GM19099 (cell line): ENCODE results near the gene RBM10.

Experiments
- POLR2A ChIP-seq: IDR thresholded peaks from 3 replicates; pipeline ENCODE4 v1.6.1; 2011; ENCODE audit warnings: low read depth; ENCODE audit not compliant: insufficient read length; ENCODE audit errors: extremely low read depth

RBM10 gene

GRCh38 chrX:47146936-47147859, 2.2 kb downstream of the RBM10 start:
- TF ChIP-seq POLR2A, result no peak

DNA sequence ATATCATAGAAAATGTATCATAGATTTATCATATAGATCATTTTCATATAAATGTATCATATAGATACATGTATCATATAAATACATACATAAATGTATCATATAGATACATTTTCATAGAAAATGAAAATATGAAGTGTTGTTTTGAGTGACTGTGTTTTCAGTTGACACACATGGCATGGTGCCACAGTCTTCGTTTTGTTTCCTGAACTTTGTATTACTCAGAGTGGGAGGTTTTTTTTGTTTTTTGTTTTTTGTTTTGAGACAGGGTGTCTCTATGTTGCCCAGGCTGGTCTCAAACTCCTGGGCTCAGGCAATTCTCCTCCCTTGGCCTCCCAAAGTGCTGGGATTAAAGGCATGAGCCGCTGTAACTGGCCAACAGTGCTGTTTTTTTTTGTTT, 3.9 kb downstream of the RBM10 start:
- no peak for TF ChIP-seq POLR2A

GRCh38 chrX:47151435-47151834, 6.4 kb downstream of the RBM10 start:
- no peak for TF ChIP-seq POLR2A

- TF ChIP-seq POLR2A, result no peak
Observed at GRCh38 chrX:47156611-47157520, 11.8 kb downstream of the RBM10 start.

- TF ChIP-seq POLR2A, result no peak
Observed at GRCh38 chrX:47158131-47158530, 13.1 kb downstream of the RBM10 start.

DNA sequence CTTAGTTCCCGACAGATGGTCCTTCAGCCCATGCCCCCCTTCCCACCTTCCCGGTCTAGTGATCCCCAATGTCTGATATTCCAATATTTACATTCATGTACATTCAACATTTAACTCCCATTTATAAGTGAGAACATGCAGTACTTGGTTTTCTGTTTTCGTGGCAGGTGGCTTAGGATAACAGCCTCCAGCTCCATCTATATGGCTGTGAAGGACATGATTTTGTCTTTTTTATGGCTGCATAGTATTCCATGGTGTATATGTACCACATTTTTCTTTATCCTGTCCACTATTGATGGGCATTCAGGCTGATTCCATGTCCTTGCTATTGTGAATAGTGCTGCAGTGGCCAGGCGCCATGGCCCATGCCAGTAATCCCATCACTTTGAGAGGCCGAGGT, 13.8 kb downstream of the RBM10 start:
- TF ChIP-seq POLR2A, result no peak

DNA sequence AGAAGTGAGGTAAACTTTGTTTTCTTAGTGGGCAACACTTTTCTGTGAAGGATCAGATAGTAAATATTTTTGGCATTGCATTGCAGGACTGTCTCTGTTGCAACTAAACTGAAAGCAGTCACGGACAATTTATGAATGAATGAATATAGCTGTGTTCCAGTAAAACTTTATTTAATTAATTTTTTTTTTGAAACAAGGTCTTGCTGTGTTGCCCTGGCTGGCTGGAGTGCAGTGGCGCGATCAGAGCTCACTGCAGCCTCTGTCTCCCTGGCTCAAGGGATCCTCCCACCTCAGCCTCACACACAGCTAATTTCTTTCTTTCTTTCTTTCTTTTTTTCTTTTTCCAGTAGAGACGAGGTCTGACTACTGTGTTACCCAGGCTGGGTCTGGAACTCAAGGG, 15.8 kb downstream of the RBM10 start:
- no peak for TF ChIP-seq POLR2A

DNA sequence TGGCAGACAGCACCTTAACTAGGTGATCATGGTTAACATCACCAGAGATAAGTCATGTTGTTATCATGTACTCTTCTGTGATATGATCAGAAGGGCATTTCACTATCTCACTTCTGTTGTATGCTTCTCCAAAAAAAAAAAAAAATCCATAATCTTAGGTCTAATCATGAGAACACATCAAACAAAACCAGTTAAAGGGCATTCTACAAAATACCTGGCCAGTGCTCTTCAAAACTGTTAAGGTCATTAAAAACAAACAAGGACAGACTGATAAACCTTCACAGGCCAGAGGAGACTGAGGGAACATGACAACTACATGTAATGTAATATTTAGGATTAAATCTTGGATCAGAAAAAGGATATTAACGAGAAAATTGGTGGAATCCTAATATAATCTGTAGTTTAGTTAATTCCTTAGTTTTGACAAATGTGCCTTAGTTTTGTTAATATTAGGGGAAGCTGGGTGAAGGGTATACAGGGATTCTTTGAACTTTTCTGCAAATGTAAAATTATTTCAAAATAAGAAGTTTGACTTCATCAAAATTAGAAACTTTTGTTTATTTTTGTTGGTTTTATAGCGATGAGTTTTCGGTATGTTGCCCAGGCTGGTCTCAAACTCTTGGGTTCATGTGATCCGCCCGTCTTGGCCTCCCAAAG, 18.0 kb downstream of the RBM10 start:
- TF ChIP-seq POLR2A, result no peak

GRCh38 chrX:47164420-47164819, 19.4 kb downstream of the RBM10 start:
- TF ChIP-seq POLR2A, result no peak

DNA sequence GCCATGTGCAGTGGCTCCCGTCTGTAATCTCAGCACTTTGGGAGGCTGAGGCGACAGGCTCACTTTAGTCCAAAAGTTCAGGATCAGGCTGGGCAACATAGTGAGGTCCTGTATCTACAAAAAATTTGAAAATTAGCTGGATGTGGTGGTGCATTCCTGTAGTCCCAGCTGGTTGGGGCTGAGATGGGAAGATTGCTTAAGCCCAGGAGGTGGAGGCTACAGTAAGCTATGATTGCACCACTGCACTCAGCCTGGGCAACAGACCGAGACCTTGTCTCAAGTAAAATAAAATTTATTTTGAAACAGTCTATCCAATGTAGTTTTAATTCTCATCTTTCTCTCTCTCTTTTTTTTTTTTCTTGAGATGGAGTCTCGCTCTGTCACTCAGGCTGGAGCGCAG, 21.1 kb downstream of the RBM10 start:
- TF ChIP-seq POLR2A, result no peak

GRCh38 chrX:47168495-47169073, 23.6 kb downstream of the RBM10 start:
- TF ChIP-seq POLR2A, result no peak

DNA sequence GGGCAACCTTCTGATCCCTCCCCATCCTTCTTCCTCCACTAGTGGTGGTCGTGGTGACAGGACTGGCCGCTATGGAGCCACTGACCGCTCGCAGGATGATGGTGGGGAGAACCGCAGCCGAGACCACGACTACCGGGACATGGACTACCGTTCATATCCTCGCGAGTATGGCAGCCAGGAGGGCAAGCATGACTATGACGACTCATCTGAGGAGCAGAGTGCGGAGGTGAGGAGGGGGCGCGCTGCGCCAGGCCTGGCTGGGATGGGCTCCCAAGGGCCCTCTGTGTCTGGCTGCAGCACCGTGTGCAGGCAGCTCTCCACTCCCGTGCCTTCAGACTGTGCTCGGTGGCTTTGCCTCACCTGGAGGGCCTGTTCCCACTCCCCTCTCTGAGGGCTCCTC, 24.3 kb downstream of the RBM10 start:
- no peak for TF ChIP-seq POLR2A

DNA sequence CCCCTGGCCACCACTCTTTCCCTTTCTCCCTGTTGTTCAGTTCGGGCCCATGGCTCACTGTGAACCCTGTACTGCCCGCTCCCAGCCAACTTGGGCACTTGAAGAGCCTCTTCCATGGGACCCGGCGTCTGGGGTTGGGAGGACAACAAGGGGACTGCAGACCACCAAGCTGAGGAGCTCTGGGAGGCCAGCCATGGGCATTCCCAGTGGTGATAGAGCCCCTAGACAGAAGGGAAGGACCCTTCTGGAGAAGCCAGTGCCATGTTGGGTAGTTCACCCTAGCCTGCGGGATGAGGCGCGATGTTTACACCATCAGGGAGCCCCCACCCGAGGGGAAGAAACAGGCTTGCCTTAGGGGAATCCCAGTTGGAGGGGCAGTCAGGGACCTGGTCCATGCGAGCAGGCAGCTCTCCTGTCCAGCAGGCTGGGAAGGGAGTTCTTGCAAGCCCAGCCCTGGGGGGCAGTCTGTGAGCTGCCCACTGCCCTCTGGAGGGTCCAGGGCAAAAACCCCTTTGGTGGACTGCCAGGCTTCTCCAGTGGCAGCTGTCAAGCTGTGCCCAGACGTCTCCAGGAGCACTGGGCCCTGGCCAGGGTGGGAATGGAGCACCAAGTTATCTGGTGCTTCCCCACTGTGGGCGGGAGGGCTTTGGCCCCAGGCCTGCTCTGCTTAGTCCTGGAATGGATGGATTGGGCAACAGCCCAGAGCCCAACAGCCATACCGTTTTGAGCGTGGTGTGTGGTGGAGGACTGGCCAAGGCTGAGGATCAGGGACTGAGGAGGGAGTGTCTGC, 24.9 kb downstream of the RBM10 start:
- no peak for TF ChIP-seq POLR2A
